Psoas muscle (tissue), 8 donors: ENCODE results near the gene TUFM. TPM values are rescaled to one million over a fixed set of nuclear protein-coding genes. Genes with fewer than 3 reads are reported as not detected.
"Not testable (repeated sequence)": the region's sequence is repeated elsewhere in the genome, so short reads cannot be mapped to it uniquely, and the experiment has no call there.

ENCODE experiments used
- ATAC-seq, 4 donors: fragments of 200-7000 bp; cut with Tn5 transposase; one replicate each; pipeline ENCODE4 v1.9.1; 2020; ENCODE audit warnings: moderate library complexity in 3 of 4, mild to moderate bottlenecking in 2 of 4
- DNase-seq, 2 donors: peaks; one replicate each; pipeline ENCODE4 v3.0.0-alpha.2; 2020
- H3K27ac ChIP-seq: fragments of 200-600 bp; one replicate; pipeline ENCODE4 v1.8.0; 2022
- H3K27me3 ChIP-seq, 3 donors: fragments of 200-600 bp in 1 of 3; one replicate each; pipeline versions ENCODE4 v1.6.1 to v1.8.0; 2013 to 2022; ENCODE audit warnings: low read length in 2 of 3, mild to moderate bottlenecking in 2 of 3, moderate library complexity in 1 of 3; ENCODE audit not compliant: insufficient read depth in 3 of 3
- H3K36me3 ChIP-seq, 2 donors: fragments of 200-600 bp in 1 of 2; one replicate each; pipeline versions ENCODE4 v1.6.1 to v1.8.0; 2013 to 2022; ENCODE audit warnings: low read depth in 1 of 2, mild to moderate bottlenecking in 1 of 2, moderate library complexity in 1 of 2; ENCODE audit not compliant: insufficient read depth in 1 of 2
- H3K4me1 ChIP-seq: fragments of 200-600 bp; one replicate; pipeline ENCODE4 v1.8.0; 2022
- H3K4me3 ChIP-seq: fragments of 200-600 bp; one replicate; pipeline ENCODE4 v1.8.0; 2022; ENCODE audit warnings: mild to moderate bottlenecking
- H3K9me3 ChIP-seq: fragments of 200-600 bp; one replicate; pipeline ENCODE4 v1.8.0; 2022
- whole genome bisulfite sequencing, 3 donors: extraction: QIAGEN DNeasy Blood & Tissue Kit; methylation state at CpG; one replicate each; pipeline versions ENCODE4 v1.1.6 to v1.1.7; 2013; 5-methylcytosine and 5-hydroxymethylcytosine counted together
- intact Hi-C, 2 donors: fragments of 100-400 bp; cut with DNase I; formaldehyde crosslinking; loops; one replicate each; pipeline versions ENCODE4 v1.11.0 to v1.14.2; 2022
- polyA plus RNA-seq, 3 donors: library from polyadenylated mRNA; stranded (reverse); fragments of 200-250 nt; gene quantifications; one replicate each; pipeline ENCODE4 v1.2.3, GENCODE V29; 2013
- total RNA-seq, 4 donors: library from RNA; stranded (reverse); fragmentation: NEBNext Ultra II Directional in 2 of 4; extraction: Animal tissue kit (Norgen Biotek cat#: 25700) in 2 of 4; gene quantifications; one replicate each; pipeline versions ENCODE4 v1.2.1 to v1.2.4, GENCODE V29; 2021 to 2023
- TF ChIP-seq, protein P1 (sequence below): fragments of 200-600 bp; IDR thresholded peaks from one replicate; pipeline ENCODE4 v1.8.0; 2022; ENCODE audit warnings: antibody characterized with exemption
- donor health status: healthy with polysubstance abuse.
- donor health status: DM: no; HTN: no; CAD: no; lungs with moderate emphysema.
- donor health status: Bipolar disorder and iron deficiency.
- donor health status: healthy.
- donor health status: DM: yes; HTN: yes; CAD: no.
- donor health status: DM: no; HTN: no; CAD: no.
- donor health status: DM: no; HTN: no; CAD: no.
- donor health status: DM: yes; HTN: yes; CAD: no.

Gene TUFM
- total and polyA plus RNA-seq, 7 donors: 155 to 355 (median 211) TPM

GRCh38 chr16:28872952-28873351 lies 26.8 kb upstream of the TUFM start:
- Histone ChIP-seq H3K27ac (no peak overlapping the region), H3K27me3 (no peaks in the 10 kb centered on the region), H3K4me3 (no peak overlapping the region), H3K4me1 (peaks cover 22% of the 10 kb centered on the region), H3K36me3 (peaks cover 0 to 68% of the 10 kb centered on the region in 2 donors), H3K9me3 (no peaks in the 10 kb centered on the region)
- DNase-seq (no peak), ATAC-seq (no peak)
- 76 to 84% (median 81%) methylated on average over 13 to 15 of the region's 15 CpGs for WGBS, 3 donors
- intact Hi-C loops: loop anchor here in 1 of 2 donors (2.0 kb wide), 1 partner anchor 72 kb away; no protein-coding TSS in a partner anchor
- TF ChIP-seq, protein P1, sequence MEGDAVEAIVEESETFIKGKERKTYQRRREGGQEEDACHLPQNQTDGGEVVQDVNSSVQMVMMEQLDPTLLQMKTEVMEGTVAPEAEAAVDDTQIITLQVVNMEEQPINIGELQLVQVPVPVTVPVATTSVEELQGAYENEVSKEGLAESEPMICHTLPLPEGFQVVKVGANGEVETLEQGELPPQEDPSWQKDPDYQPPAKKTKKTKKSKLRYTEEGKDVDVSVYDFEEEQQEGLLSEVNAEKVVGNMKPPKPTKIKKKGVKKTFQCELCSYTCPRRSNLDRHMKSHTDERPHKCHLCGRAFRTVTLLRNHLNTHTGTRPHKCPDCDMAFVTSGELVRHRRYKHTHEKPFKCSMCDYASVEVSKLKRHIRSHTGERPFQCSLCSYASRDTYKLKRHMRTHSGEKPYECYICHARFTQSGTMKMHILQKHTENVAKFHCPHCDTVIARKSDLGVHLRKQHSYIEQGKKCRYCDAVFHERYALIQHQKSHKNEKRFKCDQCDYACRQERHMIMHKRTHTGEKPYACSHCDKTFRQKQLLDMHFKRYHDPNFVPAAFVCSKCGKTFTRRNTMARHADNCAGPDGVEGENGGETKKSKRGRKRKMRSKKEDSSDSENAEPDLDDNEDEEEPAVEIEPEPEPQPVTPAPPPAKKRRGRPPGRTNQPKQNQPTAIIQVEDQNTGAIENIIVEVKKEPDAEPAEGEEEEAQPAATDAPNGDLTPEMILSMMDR: no peak

DNA sequence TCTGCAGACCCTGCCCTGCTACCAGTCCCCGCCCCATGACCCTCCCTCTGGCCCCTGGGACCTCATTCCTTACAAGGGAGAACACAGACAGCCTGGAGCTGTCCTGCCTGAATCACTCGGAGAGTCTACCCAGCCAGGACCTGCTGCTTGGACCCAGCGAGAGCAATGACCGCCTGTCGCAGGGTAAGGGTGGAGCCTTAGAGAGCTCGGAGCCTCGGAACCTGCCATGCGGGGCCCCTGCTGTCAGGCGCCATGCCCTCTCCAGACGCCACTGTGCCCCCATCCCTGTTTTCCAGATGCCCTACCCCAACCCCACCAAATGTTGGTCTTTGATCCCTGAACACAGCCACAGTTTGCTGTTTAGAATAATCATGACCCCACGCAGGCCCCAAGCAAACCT lies 23.1 kb upstream of the TUFM start:
- no peak overlapping the region for H3K27ac ChIP-seq
- H3K4me3 ChIP-seq: no peak overlapping the region
- peaks cover 10% of the 10 kb centered on the region for H3K4me1 ChIP-seq
- TF ChIP-seq, protein P1: no peak
- intact Hi-C loops: no loop called here
- no peak for DNase-seq
- no peaks in the 10 kb centered on the region for H3K27me3 ChIP-seq
- H3K9me3 ChIP-seq: no peaks in the 10 kb centered on the region
- WGBS, 3 donors: 91 to 94% (median 93%) methylated on average over 11 of the region's 11 CpGs
- peaks cover 0 to 80% of the 10 kb centered on the region in 2 donors for H3K36me3 ChIP-seq
- no peak for ATAC-seq

DNA sequence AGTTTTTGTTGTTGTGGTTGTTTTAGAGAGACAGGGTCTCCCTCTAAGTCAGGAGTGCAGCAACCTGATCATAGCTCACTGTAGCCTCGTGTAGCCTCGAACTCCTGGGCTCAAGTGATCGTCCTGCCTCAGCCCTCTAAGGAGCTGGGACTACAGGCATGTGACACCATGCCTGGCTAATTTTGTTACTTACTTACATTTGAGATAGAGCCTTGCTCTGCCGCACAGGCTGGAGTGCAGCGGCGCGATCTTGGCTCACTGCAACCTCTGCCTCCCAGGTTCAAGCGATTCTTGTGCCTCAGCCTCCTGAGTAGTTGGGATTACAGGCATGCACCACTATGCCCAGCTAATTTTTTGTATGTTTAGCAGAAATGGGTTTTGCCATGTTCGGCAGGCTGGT lies 21.5 kb upstream of the TUFM start:
- H3K27me3 ChIP-seq, intact Hi-C loops, DNase-seq, H3K4me1 ChIP-seq, ATAC-seq, H3K27ac ChIP-seq, H3K4me3 ChIP-seq, H3K9me3 ChIP-seq: not testable (repeated sequence)
- WGBS, 3 donors: 85 to 90% (median 85%) methylated on average over 9 of the region's 9 CpGs
- H3K36me3 ChIP-seq: peaks cover 0 to 64% of the 10 kb centered on the region in 2 donors

DNA sequence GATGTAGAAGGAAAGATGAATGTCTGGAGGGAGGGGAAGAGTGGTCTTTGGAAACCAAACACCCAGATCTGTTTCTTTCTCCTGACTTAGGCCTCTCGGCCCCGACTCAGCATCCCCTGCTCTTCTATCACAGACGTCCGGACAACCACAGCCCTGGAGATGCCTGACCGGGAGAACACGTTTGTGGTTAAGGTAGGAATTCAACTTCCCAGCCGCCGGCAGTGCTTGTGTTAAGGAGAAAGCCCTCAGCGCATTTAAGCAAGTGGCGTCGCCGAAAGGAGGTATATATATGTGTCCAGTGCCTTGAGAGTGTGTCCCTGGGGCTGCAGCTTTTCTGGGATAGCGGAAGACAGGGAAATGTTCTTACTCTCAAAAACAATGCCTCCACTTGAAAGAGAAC lies 21.1 kb upstream of the TUFM start:
- H3K9me3 ChIP-seq: no peaks in the 10 kb centered on the region
- H3K4me3 ChIP-seq: no peak overlapping the region
- ATAC-seq: no peak
- intact Hi-C loops: no loop called here
- peaks cover 0 to 60% of the 10 kb centered on the region in 2 donors for H3K36me3 ChIP-seq
- TF ChIP-seq, protein P1: no peak
- peaks cover 10% of the 10 kb centered on the region for H3K4me1 ChIP-seq
- H3K27ac ChIP-seq: no peak overlapping the region
- no peaks in the 10 kb centered on the region for H3K27me3 ChIP-seq
- DNase-seq: no peak
- WGBS, 3 donors: 84 to 88% (median 88%) methylated on average over 13 of the region's 13 CpGs

DNA sequence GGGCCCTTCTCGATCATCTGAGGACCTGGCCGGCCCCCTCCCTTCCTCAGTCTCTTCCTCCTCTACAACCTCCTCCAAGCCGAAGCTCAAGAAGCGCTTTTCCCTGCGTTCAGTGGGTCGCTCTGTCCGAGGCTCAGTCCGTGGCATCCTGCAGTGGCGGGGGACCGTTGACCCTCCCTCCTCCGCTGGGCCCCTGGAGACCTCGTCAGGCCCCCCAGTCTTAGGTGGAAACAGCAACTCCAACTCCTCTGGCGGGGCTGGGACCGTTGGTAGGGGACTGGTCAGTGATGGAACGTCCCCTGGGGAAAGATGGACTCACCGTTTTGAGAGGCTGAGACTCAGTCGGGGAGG lies 20.3 kb upstream of the TUFM start:
- H3K27ac ChIP-seq: no peak overlapping the region
- no peak for DNase-seq
- TF ChIP-seq, protein P1: no peak
- peaks cover 10% of the 10 kb centered on the region for H3K4me1 ChIP-seq
- ATAC-seq: no peak
- H3K27me3 ChIP-seq: no peaks in the 10 kb centered on the region
- H3K4me3 ChIP-seq: no peak overlapping the region
- H3K36me3 ChIP-seq: peaks cover 0 to 52% of the 10 kb centered on the region in 2 donors
- 72 to 78% (median 74%) methylated on average over 17 of the region's 17 CpGs for WGBS, 3 donors
- intact Hi-C loops: no loop called here
- no peaks in the 10 kb centered on the region for H3K9me3 ChIP-seq
